Choroid plexus epithelial cell (primary cell): ENCODE measurements around the gene NFIC.

Experiments
- DNase-seq: peaks from one replicate; pipeline ENCODE4 v3.0.0-alpha.2; 2010; ENCODE audit warnings: low read depth
- H3K4me3 ChIP-seq: 2 replicates; pipeline ENCODE4 v1.5.1; 2011; ENCODE audit warnings: low read depth, mild to moderate bottlenecking, control low read depth, low read length, moderate library complexity
- CTCF ChIP-seq: conservative IDR thresholded peaks from 2 replicates; pipeline ENCODE4 v1.5.1; 2011; ENCODE audit warnings: low read depth, mild to moderate bottlenecking, control low read depth, inconsistent platforms, low read length, moderate library complexity

NFIC gene

GRCh38 chr19:3479177-3479833 lies 112.9 kb downstream of the NFIC start:
- DNase-seq, result no peak
- H3K4me3 ChIP-seq, result no peak overlapping the region
- TF ChIP-seq CTCF, result no peak

GRCh38 chr19:3479834-3480215 lies 113.4 kb downstream of the NFIC start:
- no peak for DNase-seq
- no peak overlapping the region for H3K4me3 ChIP-seq
- no peak for TF ChIP-seq CTCF

- no peak for DNase-seq
- TF ChIP-seq CTCF, result no peak
- H3K4me3 ChIP-seq, result no peak within 1 kb of the TSS
These were observed 114.2 kb downstream of the NFIC start, which contains the start of gene SMIM24 for GRCh38 chr19:3480383-3481091. Gene SMIM24 (minus strand): TSS chr19:3480525. CDS start chr19:3480463, 62 bp downstream.

GRCh38 chr19:3481241-3482090 lies 115.1 kb downstream of the NFIC start:
- no peak overlapping the region for H3K4me3 ChIP-seq
- TF ChIP-seq CTCF, result no peak
- no peak for DNase-seq

DNA sequence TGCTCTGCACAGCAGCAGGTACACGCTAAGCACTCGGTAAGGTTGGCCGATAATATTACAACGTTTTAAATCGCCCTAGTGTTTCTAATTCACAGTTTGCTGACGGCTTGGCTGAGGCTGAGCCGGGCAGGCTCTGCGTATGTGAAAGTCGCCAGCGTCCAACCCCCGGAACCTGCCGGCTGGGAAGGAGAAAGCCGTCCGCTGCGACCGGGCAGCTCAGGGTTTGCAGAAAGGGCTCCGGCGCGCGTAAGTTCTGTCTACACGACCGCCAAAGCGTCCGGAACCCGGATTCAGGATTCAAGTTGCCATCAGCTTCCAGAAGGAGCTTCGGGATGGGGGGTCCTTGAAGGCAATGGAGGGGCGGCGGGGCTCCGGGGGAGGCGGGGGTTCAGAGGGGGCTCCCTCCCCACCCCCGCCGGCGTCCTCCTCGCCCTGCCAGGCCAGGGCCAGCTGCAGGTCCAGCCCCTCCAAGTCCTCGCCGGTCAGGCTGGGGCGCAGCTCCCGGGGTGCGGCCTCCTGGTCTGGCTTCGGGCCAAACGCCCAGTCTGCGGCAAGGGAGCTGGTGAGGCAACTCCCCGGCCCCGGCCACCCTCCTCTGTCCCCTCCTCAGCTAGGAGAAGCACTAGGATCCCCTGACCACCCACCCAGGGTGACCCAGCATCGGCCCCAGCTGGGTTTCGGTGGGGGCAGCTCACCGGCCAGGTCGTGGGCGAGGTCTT lies 116.3 kb downstream of the NFIC start:
- TF ChIP-seq CTCF, result no peak
- no peak for DNase-seq
- no peak overlapping the region for H3K4me3 ChIP-seq

DNA sequence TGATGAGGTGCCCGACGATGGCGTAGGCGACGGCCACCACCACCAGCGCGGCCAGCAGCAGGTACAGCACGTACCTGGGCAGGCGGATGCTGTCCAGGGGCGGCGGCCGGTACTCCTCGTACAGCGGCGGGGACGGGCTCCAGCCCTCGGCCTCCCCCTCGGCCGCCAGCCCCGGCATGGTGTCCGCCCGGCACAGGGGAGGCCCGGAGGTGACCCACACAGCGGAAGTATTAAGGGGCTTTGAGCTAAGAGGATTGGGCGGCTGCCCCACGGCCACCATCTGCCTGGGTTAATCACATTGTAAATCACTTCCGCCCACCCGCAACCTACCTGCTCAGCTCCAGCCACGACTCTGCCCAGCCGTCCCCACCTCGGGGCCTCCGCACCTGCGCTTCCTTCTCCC lies 116.8 kb downstream of the NFIC start, which contains the start of gene SMIM44:
Gene SMIM44 (minus strand): TSS at position 216 of the 403 bp plus-strand sequence. CDS start 38 bp downstream, at position 178.
- no peak for DNase-seq
- TF ChIP-seq CTCF, result no peak
- no peak within 1 kb of the TSS for H3K4me3 ChIP-seq
